Activated naive CD8-positive, alpha-beta T cell treated with anti-CD3 and anti-CD28 coated beads, Interleukin-2, amount 50 U/mL, for 24 hours (primary cell): ENCODE results near the gene IFNL4.
A peak's percentile ranks its signal among the peaks of the same experiment; 100 is the strongest.
"Not testable (repeated sequence)": the region's sequence is repeated elsewhere in the genome, so short reads cannot be mapped to it uniquely, and the experiment has no call there.

Experiments
- ATAC-seq: fragments of 150-1000 bp; cut with Tn5 transposase; one replicate; pipeline ENCODE4 v1.10.0; 2021
- DNase-seq: peaks from one replicate; pipeline ENCODE4 v3.0.0; 2021
- H3K27ac Mint-ChIP-seq: one replicate; pipeline ENCODE4 v1.8.0; 2021; ENCODE audit warnings: mild to moderate bottlenecking, mixed read lengths
- H3K27me3 Mint-ChIP-seq: one replicate; pipeline ENCODE4 v1.8.0; 2021; ENCODE audit warnings: mixed read lengths
- H3K36me3 Mint-ChIP-seq: one replicate; pipeline ENCODE4 v1.8.0; 2021; ENCODE audit warnings: low read depth, mixed read lengths
- H3K4me1 Mint-ChIP-seq: one replicate; pipeline ENCODE4 v1.8.0; 2021; ENCODE audit warnings: mixed read lengths
- H3K4me3 Mint-ChIP-seq: one replicate; pipeline ENCODE4 v1.8.0; 2021; ENCODE audit warnings: mild to moderate bottlenecking, moderate library complexity, mixed read lengths
- H3K9me3 Mint-ChIP-seq: one replicate; pipeline ENCODE4 v1.8.0; 2021; ENCODE audit warnings: mixed read lengths

The IFNL4 gene

GRCh38 chr19:39218230-39219007 is 30.2 kb downstream of the IFNL4 start:
- no peaks in the 10 kb centered on the region for H3K4me1 Mint-ChIP-seq
- peaks cover 11% of the 10 kb centered on the region for H3K27me3 Mint-ChIP-seq
- no peak overlapping the region for H3K4me3 Mint-ChIP-seq
- DNase-seq (no peak), ATAC-seq (no peak)
- no peak overlapping the region for H3K27ac Mint-ChIP-seq
- H3K36me3 Mint-ChIP-seq = no peaks in the 10 kb centered on the region
- H3K9me3 Mint-ChIP-seq = no peaks in the 10 kb centered on the region

- H3K9me3 Mint-ChIP-seq = no peaks in the 10 kb centered on the region
- ATAC-seq = no peak
- H3K27me3 Mint-ChIP-seq = peaks cover 7% of the 10 kb centered on the region
Measured at GRCh38 chr19:39217094-39217493, 31.6 kb downstream of the IFNL4 start.

GRCh38 chr19:39215323-39215722 is 33.3 kb downstream of the IFNL4 start:
- H3K9me3 Mint-ChIP-seq, ATAC-seq, H3K4me3 Mint-ChIP-seq, H3K36me3 Mint-ChIP-seq, DNase-seq, H3K27me3 Mint-ChIP-seq, H3K4me1 Mint-ChIP-seq, H3K27ac Mint-ChIP-seq: not testable (repeated sequence)

More at GRCh38 chr19:39217094-39217493, 31.6 kb downstream of the IFNL4 start:
- Mint-ChIP-seq H3K36me3 (no peaks in the 10 kb centered on the region), H3K27ac (no peak overlapping the region), H3K4me1 (no peaks in the 10 kb centered on the region), H3K4me3 (no peak overlapping the region)
- no peak for DNase-seq

- Mint-ChIP-seq H3K4me1 (no peaks in the 10 kb centered on the region), H3K27me3 (peaks cover 5% of the 10 kb centered on the region), H3K36me3 (no peaks in the 10 kb centered on the region), H3K4me3 (no peak overlapping the region), H3K27ac (no peak overlapping the region), H3K9me3 (no peaks in the 10 kb centered on the region)
- DNase-seq (peak; percentile 73), ATAC-seq (peak; percentile 89)
Measured at GRCh38 chr19:39212375-39212742, 36.3 kb downstream of the IFNL4 start.

- Mint-ChIP-seq H3K9me3 (no peaks in the 10 kb centered on the region), H3K4me3 (no peak overlapping the region), H3K4me1 (no peaks in the 10 kb centered on the region), H3K27me3 (peaks cover under 1% of the 10 kb centered on the region), H3K27ac (no peak overlapping the region), H3K36me3 (no peaks in the 10 kb centered on the region)
- no peak for DNase-seq
- ATAC-seq = no peak
Measured at GRCh38 chr19:39211731-39212374, 36.8 kb downstream of the IFNL4 start.

- Mint-ChIP-seq H3K4me1 (no peaks in the 10 kb centered on the region), H3K9me3 (no peaks in the 10 kb centered on the region), H3K4me3 (no peak overlapping the region), H3K27ac (no peak overlapping the region), H3K36me3 (no peaks in the 10 kb centered on the region), H3K27me3 (peaks cover 5% of the 10 kb centered on the region)
- no peak for DNase-seq
- ATAC-seq = no peak
Measured at GRCh38 chr19:39209196-39209595, 39.5 kb downstream of the IFNL4 start.

GRCh38 chr19:39208175-39208795 is 40.4 kb downstream of the IFNL4 start:
- Mint-ChIP-seq H3K4me3 (no peak overlapping the region), H3K4me1 (no peaks in the 10 kb centered on the region), H3K27ac (no peak overlapping the region), H3K9me3 (no peaks in the 10 kb centered on the region), H3K36me3 (no peaks in the 10 kb centered on the region), H3K27me3 (peaks cover 12% of the 10 kb centered on the region)
- ATAC-seq (no peak), DNase-seq (no peak)

GRCh38 chr19:39207293-39207836 is 41.3 kb downstream of the IFNL4 start:
- H3K4me3 Mint-ChIP-seq = no peak overlapping the region
- no peaks in the 10 kb centered on the region for H3K4me1 Mint-ChIP-seq
- no peak for DNase-seq
- no peaks in the 10 kb centered on the region for H3K9me3 Mint-ChIP-seq
- no peak for ATAC-seq
- H3K27me3 Mint-ChIP-seq = peaks cover 21% of the 10 kb centered on the region
- H3K36me3 Mint-ChIP-seq = no peaks in the 10 kb centered on the region
- H3K27ac Mint-ChIP-seq = no peak overlapping the region

GRCh38 chr19:39206122-39206521 is 42.5 kb downstream of the IFNL4 start:
- Mint-ChIP-seq H3K27ac (no peak overlapping the region), H3K27me3 (peaks cover 33% of the 10 kb centered on the region), H3K4me1 (no peaks in the 10 kb centered on the region)

GRCh38 chr19:39205449-39205764 is 43.2 kb downstream of the IFNL4 start:
- no peaks in the 10 kb centered on the region for H3K4me1 Mint-ChIP-seq
- H3K27ac Mint-ChIP-seq = no peak overlapping the region
- peaks cover 40% of the 10 kb centered on the region for H3K27me3 Mint-ChIP-seq
- no peaks in the 10 kb centered on the region for H3K9me3 Mint-ChIP-seq
- no peak for ATAC-seq
- no peak overlapping the region for H3K4me3 Mint-ChIP-seq
- H3K36me3 Mint-ChIP-seq = no peaks in the 10 kb centered on the region
- no peak for DNase-seq

More at GRCh38 chr19:39206122-39206521, 42.5 kb downstream of the IFNL4 start:
- Mint-ChIP-seq H3K9me3 (no peaks in the 10 kb centered on the region), H3K36me3 (no peaks in the 10 kb centered on the region), H3K4me3 (no peak overlapping the region)
- DNase-seq (no peak), ATAC-seq (no peak)

- Mint-ChIP-seq H3K27me3 (peaks cover 47% of the 10 kb centered on the region), H3K36me3 (no peaks in the 10 kb centered on the region), H3K4me3 (no peak within 1 kb of the TSS), H3K4me1 (no peaks in the 10 kb centered on the region), H3K9me3 (no peaks in the 10 kb centered on the region), H3K27ac (no peak within 1 kb of the TSS)
- DNase-seq (no peak), ATAC-seq (no peak)
Measured at GRCh38 chr19:39203372-39204341, 45.0 kb downstream of the IFNL4 start, which contains the start of gene SYCN. TSS of gene SYCN (minus strand) at chr19:39204263. CDS start at chr19:39204254, 9 bp downstream.

- no peak overlapping the region for H3K4me3 Mint-ChIP-seq
- H3K36me3 Mint-ChIP-seq = no peaks in the 10 kb centered on the region
- H3K4me1 Mint-ChIP-seq = no peaks in the 10 kb centered on the region
- DNase-seq (no peak), ATAC-seq (no peak)
- no peak overlapping the region for H3K27ac Mint-ChIP-seq
- peaks cover 53% of the 10 kb centered on the region for H3K27me3 Mint-ChIP-seq
- no peaks in the 10 kb centered on the region for H3K9me3 Mint-ChIP-seq
Measured at GRCh38 chr19:39202998-39203355, 45.7 kb downstream of the IFNL4 start.

GRCh38 chr19:39200803-39201115 is 47.9 kb downstream of the IFNL4 start:
- Mint-ChIP-seq H3K27me3 (peaks cover 69% of the 10 kb centered on the region), H3K9me3 (no peaks in the 10 kb centered on the region)

GRCh38 chr19:39200066-39200802 is 48.4 kb downstream of the IFNL4 start:
- no peak overlapping the region for H3K4me3 Mint-ChIP-seq
- H3K36me3 Mint-ChIP-seq = no peaks in the 10 kb centered on the region
- no peaks in the 10 kb centered on the region for H3K9me3 Mint-ChIP-seq
- ATAC-seq = no peak
- peaks cover 12% of the 10 kb centered on the region for H3K4me1 Mint-ChIP-seq
- peaks cover 73% of the 10 kb centered on the region for H3K27me3 Mint-ChIP-seq
- DNase-seq = no peak
- no peak overlapping the region for H3K27ac Mint-ChIP-seq

More at GRCh38 chr19:39200803-39201115, 47.9 kb downstream of the IFNL4 start:
- no peak overlapping the region for H3K4me3 Mint-ChIP-seq
- ATAC-seq = no peak
- DNase-seq = no peak
- no peak overlapping the region for H3K27ac Mint-ChIP-seq
- no peaks in the 10 kb centered on the region for H3K36me3 Mint-ChIP-seq
- peaks cover 8% of the 10 kb centered on the region for H3K4me1 Mint-ChIP-seq
